ENCODE results near the gene PDSS2.
"Not testable (repeated sequence)": the region's sequence is repeated elsewhere in the genome, so short reads cannot be mapped to it uniquely, and the experiment has no call there.

The PDSS2 gene

GRCh38 chr6:107473660-107474059 is 14.3 kb upstream of the PDSS2 start:
- no peak for DNase-seq

DNA sequence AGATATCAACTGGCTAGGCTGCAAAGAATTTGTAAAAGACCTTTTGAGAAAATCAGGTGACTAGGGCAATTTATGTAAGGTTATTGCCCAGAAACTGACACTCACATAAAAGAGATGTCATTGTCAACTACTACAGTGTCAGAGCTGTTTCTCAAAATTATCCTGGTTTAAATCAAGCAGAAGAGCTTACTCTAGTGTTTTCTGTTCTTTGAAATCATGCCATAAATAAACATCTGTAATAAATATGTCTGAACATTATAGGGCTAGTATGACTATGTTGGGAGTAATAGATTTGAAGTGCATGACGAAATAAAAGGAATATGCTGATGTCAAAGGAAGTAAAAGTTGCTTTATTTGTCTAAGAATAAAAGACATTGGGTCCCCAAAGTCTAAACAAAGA is 11.0 kb upstream of the PDSS2 start:
- DNase-seq = no peak

- DNase-seq = no peak
Measured at GRCh38 chr6:107466062-107466461, 6.7 kb upstream of the PDSS2 start.

- DNase-seq = no peak
Measured at GRCh38 chr6:107460083-107460631, 793 bp upstream of the PDSS2 start.

- peak in 1 of 4 experiments; percentile 37 for DNase-seq
Measured at GRCh38 chr6:107458672-107459282, 587 bp downstream of the PDSS2 start.

GRCh38 chr6:107448776-107449175 is 10.6 kb downstream of the PDSS2 start:
- DNase-seq = no peak

- DNase-seq = no peak
Measured at GRCh38 chr6:107447663-107448216, 11.6 kb downstream of the PDSS2 start.

- no peak for DNase-seq
Measured at GRCh38 chr6:107444277-107444676, 15.1 kb downstream of the PDSS2 start.

DNA sequence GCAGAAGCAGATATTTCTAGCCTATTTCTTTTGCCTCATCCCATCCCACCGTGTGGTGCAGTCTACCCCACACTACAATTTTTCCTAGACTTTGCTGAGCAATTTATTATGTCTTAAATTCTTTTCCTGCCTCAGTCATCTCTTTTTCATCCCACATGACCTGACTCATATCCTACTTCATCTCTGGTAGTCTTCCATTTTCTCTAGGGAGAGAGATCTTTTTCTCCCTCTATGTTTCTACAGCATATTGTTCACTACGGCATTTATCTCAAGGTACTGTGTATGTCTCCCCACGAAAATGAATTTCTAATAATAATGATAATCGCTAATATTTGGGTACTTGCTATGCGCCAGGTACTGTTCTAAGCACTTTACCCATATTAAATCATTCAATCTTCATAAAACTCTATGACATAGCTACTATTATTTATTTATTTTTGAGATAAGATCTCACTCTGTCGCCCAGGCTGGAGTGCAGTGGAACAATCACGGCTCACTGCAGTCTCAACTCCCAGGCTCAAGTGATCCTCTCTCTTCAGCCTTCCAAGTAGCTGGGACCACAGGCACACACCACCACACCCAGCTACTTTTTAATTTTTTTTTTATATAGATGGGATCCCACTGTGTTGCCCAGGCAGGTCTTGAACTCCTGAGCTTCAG is 15.6 kb downstream of the PDSS2 start:
- DNase-seq = no peak

DNA sequence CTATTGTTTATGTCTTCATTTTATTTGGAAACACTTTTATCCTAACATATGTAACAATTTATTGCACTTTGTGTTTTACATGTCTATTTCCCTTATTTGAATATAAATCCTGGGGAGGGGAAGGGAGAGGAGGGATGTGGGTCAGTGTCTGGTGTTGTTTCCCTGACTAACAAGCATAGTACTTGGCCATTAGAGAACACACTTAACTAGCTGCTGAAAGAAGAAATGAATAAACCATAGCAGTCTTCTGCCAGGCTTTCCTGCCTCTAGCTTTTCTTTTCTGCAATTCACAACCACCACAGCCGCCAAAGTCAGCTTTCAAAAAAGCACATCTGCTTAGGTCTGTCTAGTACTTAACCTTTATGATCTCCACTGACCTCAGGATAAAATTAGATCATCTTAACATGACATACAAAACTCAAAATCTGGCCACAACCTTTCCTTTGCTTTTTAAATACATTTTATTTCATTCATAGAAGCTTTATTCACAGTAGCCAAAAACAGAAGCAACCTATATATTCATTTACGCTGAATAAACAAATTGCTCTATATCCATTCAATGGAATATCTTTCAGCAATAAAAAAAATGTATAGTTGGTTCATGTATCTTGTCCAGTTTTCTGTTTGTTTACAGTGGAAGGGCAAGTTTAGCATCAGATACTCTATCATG is 16.3 kb downstream of the PDSS2 start:
- DNase-seq = no peak

DNA sequence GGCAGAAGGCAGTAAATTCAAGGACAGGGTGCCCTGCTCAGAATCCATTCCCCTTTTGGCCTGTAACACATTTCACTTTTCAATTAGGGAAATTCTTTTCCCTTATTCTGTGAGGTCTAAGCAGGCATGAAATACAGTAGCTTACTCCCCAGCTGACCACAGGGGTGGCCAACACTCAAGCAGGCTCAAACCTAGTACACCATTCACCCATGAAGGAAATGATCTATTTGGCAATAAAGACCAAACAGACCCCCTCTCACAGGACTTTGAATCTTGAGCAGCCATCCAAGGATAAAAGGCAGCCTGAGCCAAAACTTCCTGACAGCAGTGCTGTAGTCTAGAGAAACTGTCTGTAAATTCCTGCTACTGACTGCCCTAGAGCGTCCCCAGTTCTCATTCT is 17.7 kb downstream of the PDSS2 start:
- no peak for DNase-seq

DNA sequence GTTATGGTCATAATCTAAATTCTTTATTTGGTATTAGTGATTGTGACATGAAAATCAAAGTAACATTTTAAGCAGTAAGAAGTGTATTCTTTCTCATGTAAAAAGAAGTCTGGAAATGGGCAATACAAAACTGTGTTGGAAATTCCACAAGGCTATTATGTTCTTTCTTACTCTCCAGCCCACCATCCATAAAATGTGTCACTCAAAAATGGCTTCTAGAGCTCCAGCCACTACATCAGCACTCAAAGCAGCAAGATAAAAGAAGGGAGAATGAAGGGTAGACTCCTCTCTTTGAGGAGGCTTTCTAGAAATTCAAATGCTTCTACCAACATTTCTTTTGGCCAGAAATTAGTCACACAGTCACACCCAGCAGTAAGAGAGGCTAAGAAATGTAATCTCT is 18.4 kb downstream of the PDSS2 start:
- DNase-seq = no peak

DNA sequence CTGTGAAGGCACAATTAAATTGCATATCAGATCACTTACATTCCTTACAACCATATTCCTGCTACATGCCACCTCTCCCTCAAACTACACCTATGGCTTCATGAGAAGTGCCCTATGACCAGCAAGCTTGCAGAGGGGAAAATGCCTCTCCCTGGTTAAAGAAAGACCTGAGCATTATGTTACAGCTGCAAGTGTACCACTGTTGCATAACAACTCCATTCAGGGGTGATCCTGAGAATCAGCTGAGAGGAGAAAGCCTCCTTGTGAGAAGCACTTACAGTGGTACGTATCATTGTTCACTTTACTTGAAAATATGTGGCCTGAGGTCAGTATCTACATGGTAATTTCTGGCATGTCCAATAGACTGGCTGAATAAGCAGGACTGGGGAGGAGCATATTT is 20.0 kb downstream of the PDSS2 start:
- no peak for DNase-seq

DNA sequence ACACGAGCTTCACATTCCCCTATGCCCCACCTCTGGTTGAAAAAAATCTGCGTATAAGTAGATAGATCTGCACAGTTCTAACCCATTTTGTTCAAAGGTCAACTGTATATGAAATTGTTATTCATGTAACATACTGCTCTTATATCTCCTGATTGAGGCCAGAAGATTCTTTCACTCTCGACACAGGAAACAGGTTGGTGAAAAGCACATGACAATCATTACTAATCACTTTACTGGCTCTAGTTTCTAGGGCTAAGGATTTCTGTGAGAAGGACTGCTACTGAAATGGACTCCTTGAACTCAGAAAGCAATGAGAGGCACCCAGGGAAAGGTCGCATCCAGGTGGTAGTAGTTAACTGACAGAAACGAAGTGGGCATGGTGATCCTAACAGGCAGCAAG is 21.7 kb downstream of the PDSS2 start:
- no peak for DNase-seq

DNA sequence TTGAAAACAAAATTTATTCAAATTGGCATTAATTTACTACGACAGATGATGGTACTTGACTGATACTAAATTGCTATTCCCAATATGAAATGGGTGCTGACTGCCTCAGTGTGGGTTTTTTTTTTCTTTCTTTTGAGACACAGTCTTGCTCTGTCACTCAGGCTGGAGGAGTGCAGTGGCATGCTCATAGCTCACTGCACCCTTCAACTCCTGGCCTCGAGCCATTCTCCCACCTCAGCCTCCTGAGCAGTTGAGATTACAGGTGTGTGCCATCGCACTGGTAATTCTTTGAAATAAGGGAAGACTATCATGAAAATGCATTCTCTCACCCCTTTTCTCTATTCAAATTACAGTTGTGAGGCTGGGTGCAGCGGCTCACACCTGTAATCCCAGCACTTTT is 22.5 kb downstream of the PDSS2 start:
- DNase-seq = no peak

GRCh38 chr6:107435798-107436197 is 23.6 kb downstream of the PDSS2 start:
- no peak for DNase-seq

GRCh38 chr6:107434812-107435211 is 24.6 kb downstream of the PDSS2 start:
- no peak for DNase-seq

DNA sequence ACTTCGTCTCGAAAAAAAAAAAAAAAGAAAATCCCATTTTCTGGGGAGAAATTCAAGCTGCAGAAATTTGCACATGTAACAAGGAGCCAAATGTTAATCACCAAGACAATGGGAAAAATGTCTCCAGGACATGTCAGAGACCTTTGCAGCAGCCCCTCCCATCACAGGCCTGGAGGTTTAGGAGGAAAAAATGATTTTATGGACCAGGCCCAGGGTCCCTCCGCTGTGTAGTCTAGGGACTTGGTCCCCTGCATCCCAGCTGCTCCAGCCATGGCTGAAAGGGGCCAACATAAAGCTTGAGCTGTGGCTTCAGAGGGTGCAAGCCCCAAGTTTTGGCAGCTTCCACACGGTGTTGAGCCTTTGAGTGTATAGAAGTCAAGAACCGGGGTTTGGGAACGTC is 33.4 kb downstream of the PDSS2 start:
- not testable (repeated sequence) for DNase-seq

GRCh38 chr6:107423474-107423990 is 35.8 kb downstream of the PDSS2 start:
- no peak for DNase-seq

- no peak for DNase-seq
Measured at GRCh38 chr6:107421696-107422256, 37.6 kb downstream of the PDSS2 start.

GRCh38 chr6:107419733-107420132 is 39.6 kb downstream of the PDSS2 start:
- DNase-seq = no peak

DNA sequence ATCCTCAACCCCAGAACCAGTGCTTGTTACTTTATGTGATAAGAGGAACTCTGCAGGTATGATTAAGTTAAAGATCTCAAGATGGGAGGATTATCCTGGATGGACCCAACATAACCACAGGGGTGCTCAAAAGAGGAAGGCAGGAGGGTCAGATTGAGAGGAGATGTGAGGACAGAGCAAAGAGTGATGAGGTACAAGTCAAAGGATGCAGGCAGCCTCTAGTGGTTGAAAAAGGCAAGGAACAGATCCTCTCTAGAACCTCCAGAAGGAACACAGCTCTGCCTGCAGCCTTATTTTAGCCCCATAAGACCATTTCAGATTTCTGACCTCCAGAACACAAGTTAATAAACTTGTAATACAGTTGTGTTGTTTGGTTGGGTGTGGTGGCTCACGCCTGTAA is 41.2 kb downstream of the PDSS2 start:
- no peak for DNase-seq

- DNase-seq = no peak
Measured at GRCh38 chr6:107416145-107416544, 43.2 kb downstream of the PDSS2 start.
